HepG2 (cell line): Measurements from ENCODE around the gene GJB1. TPM values are rescaled to one million over a fixed set of nuclear protein-coding genes. Genes with fewer than 3 reads are reported as not detected.

Experiments used
- ATAC-seq: fragments of 200-7000 bp; cut with Tn5 transposase; 3 replicates; pipeline ENCODE4 v1.9.1; 2020; ENCODE audit warnings: mild to moderate bottlenecking, moderate library complexity
- BruUV-seq: library from RNA; stranded (reverse); fragments of 400-500 nt; replicated peaks from 2 replicates; lab custom pipeline; 2021; lab: Mats Ljungman, UMichigan
- CTCF ChIA-PET: fragments of 300-600 bp; formaldehyde crosslinking; extraction: SDS; loops from one replicate; lab custom pipeline; 2021; ENCODE audit warnings: low total read pairs, inconsistent platforms, low intra/inter-chr PET ratio; lab: Yijun Ruan, JAX
- POLR2A ChIA-PET: fragments of 350-600 bp; sonication (Branson Sonifier 250); formaldehyde crosslinking; loops from one replicate; lab custom pipeline; 2020; ENCODE audit warnings: antibody characterized with exemption, inconsistent platforms; lab: Yijun Ruan, JAX
- DNase-seq: peaks from one replicate; pipeline ENCODE4 v3.0.0-alpha.2; 2015; ENCODE audit warnings: low spot score
- FAIRE-seq: peaks from 3 replicates; lab custom pipeline; 2011; peaks lifted over from hg19 to GRCh38; lab: Jason Lieb, UNC
- H2AFZ ChIP-seq: one replicate; pipeline ENCODE4 v1.6.1; 2011; ENCODE audit warnings: low read length, inconsistent platforms
- H3K27ac ChIP-seq: fragments of 300-600 bp; 3 replicates; pipeline ENCODE4 v1.8.0; 2011; ENCODE audit warnings: mixed run types, mild to moderate bottlenecking, mixed read lengths, low read length, inconsistent platforms; ENCODE audit not compliant: insufficient read depth; ENCODE audit errors: extremely low read length
- H3K27me3 ChIP-seq, 2 experiments: fragments of 200-600 bp in 1 of 2; 2 replicates in 1 of 2; 3 replicates in 1 of 2; pipeline versions ENCODE4 v1.6.0 to v1.8.0; 2011; ENCODE audit warnings: low read length in 2 of 2, mild to moderate bottlenecking in 2 of 2, moderate library complexity in 2 of 2, inconsistent platforms in 1 of 2; ENCODE audit not compliant: insufficient read depth in 2 of 2, control insufficient read depth in 1 of 2
- H3K36me3 ChIP-seq, 2 experiments: fragments of 200-600 bp in 1 of 2; replicated peaks in 1 of 2; 2 replicates in 1 of 2; 3 replicates in 1 of 2; pipeline versions ENCODE4 v1.5.1 to v1.8.0; 2011; ENCODE audit warnings: low read length in 2 of 2, inconsistent platforms in 1 of 2; ENCODE audit not compliant: insufficient read depth in 2 of 2, control insufficient read depth in 1 of 2
- H3K4me1 ChIP-seq: 2 replicates; pipeline ENCODE4 v1.5.1; 2012; ENCODE audit warnings: low read length, inconsistent platforms; ENCODE audit not compliant: insufficient read depth
- H3K4me2 ChIP-seq: 2 replicates; pipeline ENCODE4 v1.6.0; 2011; ENCODE audit warnings: low read depth, low read length, inconsistent platforms
- H3K4me3 ChIP-seq, 3 experiments: fragments of 200-600 bp in 1 of 3; sonication (generic), shearing (Covaris generic) in 1 of 3; replicated peaks in 1 of 3; 2 replicates each; pipeline ENCODE4 v1.5.1; 2011 to 2016; ENCODE audit warnings: low read length in 3 of 3, inconsistent platforms in 2 of 3, low read depth in 2 of 3, mild to moderate bottlenecking in 2 of 3, control low read depth in 1 of 3, mixed read lengths in 1 of 3; ENCODE audit not compliant: insufficient read depth in 1 of 3
- H3K79me2 ChIP-seq: one replicate; pipeline ENCODE4 v1.6.1; 2011; ENCODE audit warnings: low read length, inconsistent platforms; ENCODE audit not compliant: insufficient read depth
- H3K9ac ChIP-seq: 2 replicates; pipeline ENCODE4 v1.6.0; 2011; ENCODE audit warnings: mild to moderate bottlenecking, low read depth, low read length, inconsistent platforms; ENCODE audit not compliant: insufficient read depth
- H3K9me3 ChIP-seq: 2 replicates; pipeline ENCODE4 v1.5.1; 2012; ENCODE audit warnings: mild to moderate bottlenecking, low read length
- H4K20me1 ChIP-seq: 2 replicates; pipeline ENCODE4 v1.6.0; 2011; ENCODE audit warnings: inconsistent platforms, mild to moderate bottlenecking, low read length, moderate library complexity; ENCODE audit not compliant: insufficient read depth
- CHCHD3 ChIP-seq: sonication (generic); formaldehyde crosslinking; IDR thresholded peaks from 2 replicates; pipeline ENCODE4 v1.8.0; 2022; ENCODE audit warnings: mild to moderate bottlenecking, missing genetic modification reagents, moderate library complexity
- HNRNPLL ChIP-seq: fragments of 200-400 bp; formaldehyde crosslinking; IDR thresholded peaks from 2 replicates; pipeline ENCODE4 v1.6.1; 2017; ENCODE audit warnings: mild to moderate bottlenecking, low read depth, low read length; ENCODE audit not compliant: poor library complexity, severe bottlenecking
- HOXA3 ChIP-seq: sonication (generic); formaldehyde crosslinking; IDR thresholded peaks from 2 replicates; pipeline ENCODE4 v1.5.0; 2020; ENCODE audit warnings: missing genetic modification reagents
- JUN ChIP-seq: sonication (generic); formaldehyde crosslinking; IDR thresholded peaks from 2 replicates; pipeline ENCODE4 v1.4.0; 2020; ENCODE audit warnings: mild to moderate bottlenecking, missing genetic modification reagents
- KLF15 ChIP-seq: sonication (generic); formaldehyde crosslinking; IDR thresholded peaks from 2 replicates; pipeline ENCODE4 v1.8.1; 2023; ENCODE audit warnings: borderline replicate concordance, mild to moderate bottlenecking, inconsistent platforms, missing genetic modification reagents, mixed read lengths
- MTA3 ChIP-seq: sonication (generic); formaldehyde crosslinking; IDR thresholded peaks from 2 replicates; pipeline ENCODE4 v1.4.0; 2020; ENCODE audit warnings: missing genetic modification reagents
- PAX8 ChIP-seq: sonication (generic); formaldehyde crosslinking; IDR thresholded peaks from 2 replicates; pipeline ENCODE4 v1.8.0; 2022; ENCODE audit warnings: mild to moderate bottlenecking, missing genetic modification reagents, borderline replicate concordance
- PHF8 ChIP-seq: sonication (generic); formaldehyde crosslinking; IDR thresholded peaks from 2 replicates; pipeline ENCODE4 v1.5.0; 2020; ENCODE audit warnings: missing genetic modification reagents
- RBM39 ChIP-seq: fragments of 200-400 bp; formaldehyde crosslinking; IDR thresholded peaks from one replicate; pipeline ENCODE4 v1.6.1; 2018; ENCODE audit warnings: antibody characterized with exemption, mild to moderate bottlenecking, low read depth, low read length; ENCODE audit not compliant: poor library complexity, severe bottlenecking
- RCOR2 ChIP-seq: IDR thresholded peaks from 2 replicates; pipeline ENCODE4 v1.6.1; 2016; ENCODE audit warnings: missing biosample characterization, missing genetic modification reagents
- SCMH1 ChIP-seq: sonication (generic); formaldehyde crosslinking; IDR thresholded peaks from 2 replicates; pipeline ENCODE4 v1.9.0; 2021; ENCODE audit warnings: missing genetic modification reagents, mild to moderate bottlenecking, borderline replicate concordance
- SMAD3 ChIP-seq: sonication (generic); formaldehyde crosslinking; IDR thresholded peaks from 2 replicates; pipeline ENCODE4 v1.4.0; 2020; ENCODE audit warnings: missing genetic modification reagents
- SOX5 ChIP-seq: IDR thresholded peaks from 2 replicates; pipeline ENCODE4 v1.6.1; 2016; ENCODE audit warnings: borderline replicate concordance
- SP2 ChIP-seq: sonication (generic); formaldehyde crosslinking; IDR thresholded peaks from 2 replicates; pipeline ENCODE4 v1.5.1; 2020; ENCODE audit warnings: mild to moderate bottlenecking, missing genetic modification reagents
- STAG1 ChIP-seq: sonication (generic); formaldehyde crosslinking; IDR thresholded peaks from 2 replicates; pipeline ENCODE4 v1.4.0; 2020; ENCODE audit warnings: missing genetic modification reagents
- TAF1 ChIP-seq: sonication (generic); formaldehyde crosslinking; IDR thresholded peaks from 2 replicates; pipeline ENCODE4 v1.4.0; 2020; ENCODE audit warnings: missing genetic modification reagents
- WIZ ChIP-seq: sonication (generic); formaldehyde crosslinking; IDR thresholded peaks from 2 replicates; pipeline ENCODE4 v1.5.1; 2020; ENCODE audit warnings: mild to moderate bottlenecking, missing genetic modification reagents
- ZBTB20 ChIP-seq: sonication (generic); formaldehyde crosslinking; IDR thresholded peaks from 2 replicates; pipeline ENCODE4 v1.8.1; 2023; ENCODE audit warnings: missing genetic modification reagents, low read depth, mild to moderate bottlenecking, borderline replicate concordance
- ZBTB38 ChIP-seq: sonication (generic); formaldehyde crosslinking; IDR thresholded peaks from 2 replicates; pipeline ENCODE4 v1.5.1; 2020; ENCODE audit warnings: mild to moderate bottlenecking, missing genetic modification reagents
- ZFP41 ChIP-seq: sonication (generic); formaldehyde crosslinking; IDR thresholded peaks from 2 replicates; pipeline ENCODE4 v1.4.0; 2020; ENCODE audit warnings: mild to moderate bottlenecking, missing genetic modification reagents, borderline replicate concordance
- ZNF253 ChIP-seq: sonication (generic); formaldehyde crosslinking; IDR thresholded peaks from 2 replicates; pipeline ENCODE4 v1.8.0; 2022; ENCODE audit warnings: mild to moderate bottlenecking, missing genetic modification reagents, borderline replicate concordance
- ZNF260 ChIP-seq: sonication (generic); formaldehyde crosslinking; IDR thresholded peaks from 2 replicates; pipeline ENCODE4 v1.4.0; 2020; ENCODE audit warnings: missing genetic modification reagents, low read depth, mild to moderate bottlenecking, borderline replicate concordance
- ZNF83 ChIP-seq: sonication (generic); formaldehyde crosslinking; IDR thresholded peaks from 2 replicates; pipeline ENCODE4 v1.4.0; 2020; ENCODE audit warnings: missing genetic modification reagents, mild to moderate bottlenecking, borderline replicate concordance
- ZSCAN21 ChIP-seq: sonication (generic); formaldehyde crosslinking; IDR thresholded peaks from 2 replicates; pipeline ENCODE4 v1.8.0; 2022; ENCODE audit warnings: mild to moderate bottlenecking, missing genetic modification reagents, moderate library complexity, borderline replicate concordance
- ZSCAN25 ChIP-seq: sonication (generic); formaldehyde crosslinking; IDR thresholded peaks from 2 replicates; pipeline ENCODE4 v1.8.0; 2022; ENCODE audit warnings: mild to moderate bottlenecking, missing genetic modification reagents
- WGBS: methylation state at CpG from one replicate; pipeline ENCODE4 v1.1.6; 2017; ENCODE audit warnings: low lambda C conversion rate; 5-methylcytosine and 5-hydroxymethylcytosine counted together
- in situ Hi-C: cut with HindIII; loops from 2 replicates; pipeline ENCODE4 v1.10.0; 2017; ENCODE audit warnings: low pct_unique_long_range_greater_than_20kb; ENCODE audit not compliant: extremely low pct_ligation_motif_present
- intact Hi-C: fragments of 100-400 bp; cut with micrococcal nuclease; formaldehyde crosslinking; loops from one replicate; pipeline ENCODE4 v1.10.0; 2022; ENCODE audit not compliant: unreplicated experiment
- polyA plus RNA-seq, 8 experiments: library from polyadenylated mRNA; depleted of rRNA in 3 of 8; stranded (reverse) in 7 of 8; unstranded in 1 of 8; fragments of >200 nt; fragmentation: Illumina TruSeq in 4 of 8; extraction: Trizol in 4 of 8; gene quantifications; 2 replicates each; pipeline versions ENCODE4 v1.2.1 to v1.2.3, GENCODE V29; 2011 to 2016; ENCODE audit warnings: low read depth in 4 of 8, missing spikeins in 1 of 8, mixed read lengths in 1 of 8; ENCODE audit not compliant: insufficient read depth in 1 of 8
- total RNA-seq, 5 experiments: library from RNA; depleted of rRNA; stranded (reverse); fragments of >200 nt; fragmentation: Illumina TruSeq; extraction: Trizol; gene quantifications; 2 replicates each; pipeline ENCODE4 v1.2.3, GENCODE V29; 2016; ENCODE audit warnings: low read depth in 1 of 5
- TF ChIP-seq, protein P1 (sequence below): sonication (generic); formaldehyde crosslinking; IDR thresholded peaks from 2 replicates; pipeline ENCODE4 v1.9.0; 2021; ENCODE audit warnings: missing genetic modification reagents, borderline replicate concordance

Gene GJB1
- total and polyA plus RNA-seq, 2 of the 13 experiments (the other 11 are each of a cell fraction or from before 2014, with no cell fraction given), result 111 to 161 TPM

DNA sequence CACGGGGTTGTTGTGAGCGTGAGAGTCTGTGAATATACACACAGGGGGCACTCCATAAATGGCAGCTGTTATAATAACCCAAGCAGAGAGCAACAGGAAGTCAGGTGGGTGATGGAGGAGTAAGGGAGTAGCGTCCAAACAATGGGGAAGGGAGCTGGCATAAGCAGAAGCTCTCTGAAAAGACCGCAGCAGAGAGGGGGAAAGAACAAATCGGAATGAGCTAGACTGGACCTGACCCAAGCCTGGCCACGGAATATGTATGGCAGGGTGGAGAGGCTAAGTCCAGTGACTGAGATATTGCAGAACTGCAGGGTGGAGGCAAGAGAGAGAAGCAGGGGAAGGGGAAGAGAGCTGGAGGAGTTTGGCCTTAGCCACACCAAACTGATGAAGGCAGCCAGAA, 6.5 kb upstream of the GJB1 start (continued):
- TF ChIP-seq ZNF253 (CRISPR knock-in tag) (no peak), RBM39 (no peak), ZBTB20 (no peak), HNRNPLL (no peak), ZFP41 (CRISPR knock-in tag) (no peak), SMAD3 (no peak), ZSCAN25 (CRISPR knock-in tag) (peak; percentile 79), CHCHD3 (CRISPR knock-in tag) (no peak), SCMH1 (CRISPR knock-in tag) (no peak), STAG1 (no peak), ZSCAN21 (no peak), RCOR2 (CRISPR knock-in tag) (no peak), SOX5 (CRISPR knock-in tag) (peak; percentile 15; the same call in 1 of the 2 replicates)
- TF ChIP-seq, all 625 proteins: peak for 7

DNA sequence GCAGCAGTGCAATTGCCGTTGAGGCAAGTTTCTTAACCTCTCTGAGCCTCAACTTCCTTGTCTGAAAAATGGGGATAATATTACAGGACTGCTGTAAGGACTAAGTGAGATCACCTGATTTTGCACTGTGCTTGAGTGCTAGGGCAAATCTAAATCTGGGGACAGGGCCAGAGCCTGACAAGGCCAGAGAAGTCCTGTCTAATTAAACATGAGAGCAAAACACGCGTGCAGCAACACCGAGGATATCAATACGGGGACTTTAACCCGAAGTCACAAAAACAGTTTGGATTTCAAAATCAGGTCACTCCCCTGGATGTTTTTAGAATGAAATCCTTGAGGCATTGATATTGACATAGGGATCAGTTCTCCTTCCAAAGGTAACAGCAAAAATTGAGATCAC, 5.7 kb upstream of the GJB1 start:
- Histone ChIP-seq H3K36me3 (no peaks in the 10 kb centered on the region), H3K9me3 (no peaks in the 10 kb centered on the region), H3K27ac (peak overlapping the region; percentile 91), H3K4me2 (peak overlapping the region; percentile 82), H3K9ac (peak overlapping the region; percentile 82), H4K20me1 (no peaks in the 10 kb centered on the region), H3K79me2 (peaks cover 26% of the 10 kb centered on the region), H3K4me3 (peak overlapping the region; percentile 76 to 79 (median 78); a peak in 5 of 6 replicates), H2AFZ (no peak overlapping the region), H3K27me3 (no peaks in the 10 kb centered on the region; a peak in 1 of 5 replicates), H3K4me1 (peaks cover 59% of the 10 kb centered on the region)
- intact Hi-C loops, result loop anchor here (5.0 kb wide), 1 partner anchor 35 kb away; no protein-coding TSS in a partner anchor
- BruUV-seq, result no TSS peak
- in situ Hi-C loops, result no loop called here
- 0% methylated on average over 3 of the region's 6 CpGs for WGBS
- FAIRE-seq (peak; percentile 71), ATAC-seq (no peak), DNase-seq (no peak)
- ChIA-PET POLR2A (interaction anchor here (0.6 to 5.5 kb wide), 6 partner anchors 10 to 78 kb away, joined by 4 to 140 read pairs (median 17); partner anchors contain the start of genes NONO and ZMYM3), CTCF (no interaction called here)
- no peak for TF ChIP-seq TAF1 (CRISPR knock-in tag)
- TF ChIP-seq PAX8 (CRISPR knock-in tag), result no peak
- no peak for TF ChIP-seq MTA3 (CRISPR knock-in tag)
- TF ChIP-seq HOXA3 (CRISPR knock-in tag), result 0 out of 2 replicates have a peak, but pooled peaks have one; percentile 17
- TF ChIP-seq, protein P1, sequence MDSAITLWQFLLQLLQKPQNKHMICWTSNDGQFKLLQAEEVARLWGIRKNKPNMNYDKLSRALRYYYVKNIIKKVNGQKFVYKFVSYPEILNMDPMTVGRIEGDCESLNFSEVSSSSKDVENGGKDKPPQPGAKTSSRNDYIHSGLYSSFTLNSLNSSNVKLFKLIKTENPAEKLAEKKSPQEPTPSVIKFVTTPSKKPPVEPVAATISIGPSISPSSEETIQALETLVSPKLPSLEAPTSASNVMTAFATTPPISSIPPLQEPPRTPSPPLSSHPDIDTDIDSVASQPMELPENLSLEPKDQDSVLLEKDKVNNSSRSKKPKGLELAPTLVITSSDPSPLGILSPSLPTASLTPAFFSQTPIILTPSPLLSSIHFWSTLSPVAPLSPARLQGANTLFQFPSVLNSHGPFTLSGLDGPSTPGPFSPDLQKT (CRISPR knock-in tag), result no peak
- no peak for TF ChIP-seq KLF15
- no peak for TF ChIP-seq ZBTB38 (CRISPR knock-in tag)
- TF ChIP-seq PHF8, result 0 out of 2 replicates have a peak, but pooled peaks have one; percentile 6
- no peak for TF ChIP-seq SP2 (CRISPR knock-in tag)
- TF ChIP-seq ZNF260 (CRISPR knock-in tag), result no peak
- TF ChIP-seq ZNF83, result no peak
- TF ChIP-seq WIZ (CRISPR knock-in tag), result no peak
- TF ChIP-seq JUN, result no peak
